NCI-H1436 treated with DMSO at 0.1 percent for 48 hours (cell line): ENCODE measurements around the gene DDN.
A peak's percentile ranks its signal among the peaks of the same experiment; 100 is the strongest.

Source experiments
- DNase-seq: peaks from one replicate; lab custom pipeline; 2025; lab: John Stamatoyannopoulos, UW

The DDN gene

DNA sequence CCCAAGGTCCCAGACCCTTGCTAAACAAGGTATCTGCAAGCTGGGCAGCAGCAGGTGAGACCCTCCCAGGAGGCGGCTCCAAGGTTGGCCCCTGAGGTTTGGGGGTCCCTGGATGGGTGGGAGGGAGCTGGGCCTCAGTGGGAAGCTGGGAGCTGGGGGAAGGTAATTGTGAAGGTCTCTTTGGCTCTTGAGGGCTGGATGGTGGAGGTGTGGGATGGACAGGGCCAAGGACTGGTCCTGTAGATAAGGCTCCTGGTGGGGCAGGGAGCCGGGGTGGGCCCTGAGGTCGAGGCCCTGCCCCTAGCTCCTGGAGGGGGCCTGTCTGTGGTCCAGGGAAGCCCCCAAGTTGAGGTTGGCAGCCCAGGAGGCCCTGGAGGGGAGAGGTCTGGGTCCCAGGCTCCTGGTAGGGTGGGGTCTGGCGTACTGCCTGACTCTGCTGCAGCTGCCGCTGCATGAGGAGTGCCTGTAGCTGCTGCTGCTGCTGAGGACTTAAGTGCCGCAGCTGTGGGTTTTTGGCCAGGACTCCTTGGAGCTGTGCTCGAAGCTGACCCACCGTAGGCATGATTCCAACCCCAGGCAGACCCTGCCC lies 32.5 kb upstream of the DDN start:
- no peak for DNase-seq

DNA sequence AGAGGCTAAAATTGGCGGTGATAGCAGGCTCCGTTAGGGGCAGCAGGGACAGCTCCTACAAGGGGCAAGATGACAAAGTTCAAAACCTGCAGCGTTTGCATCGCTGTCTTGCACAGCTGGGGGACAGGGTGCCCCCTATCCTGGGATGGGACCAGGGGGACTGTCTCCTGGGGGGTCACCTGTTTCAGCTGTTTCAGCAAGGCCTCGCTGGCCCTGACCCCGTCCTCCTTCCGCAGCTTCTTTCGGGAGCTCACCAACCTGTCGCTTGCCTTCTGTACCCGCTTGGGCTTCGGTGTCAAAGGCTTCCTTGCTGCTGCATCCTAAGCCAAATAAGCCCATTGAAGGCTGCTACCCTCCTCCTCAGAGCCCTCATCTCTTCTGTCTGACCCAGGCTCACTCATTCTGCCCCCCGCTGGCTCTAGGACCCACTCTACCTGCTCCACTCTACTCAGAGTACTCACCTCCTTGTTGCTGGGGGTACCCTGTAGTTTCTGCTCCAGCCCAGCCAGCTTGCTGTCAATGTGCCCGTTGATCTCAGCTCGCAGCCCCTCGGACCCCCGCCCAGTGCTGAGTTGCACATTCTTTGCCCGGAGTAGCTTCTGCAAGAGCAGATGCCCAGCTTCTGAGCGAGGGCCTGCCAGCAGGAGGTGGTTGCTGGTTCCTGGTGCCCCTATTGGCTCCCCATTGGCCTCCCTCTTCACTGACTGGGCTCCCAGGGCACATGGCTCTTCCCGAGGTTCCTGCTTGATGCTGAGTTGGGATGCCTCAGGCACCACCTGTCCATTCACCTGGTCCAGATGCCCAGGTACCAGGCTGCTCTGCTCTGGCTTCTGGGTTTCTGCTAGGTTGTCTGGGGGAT lies 31.8 kb upstream of the DDN start:
- no peak for DNase-seq

DNA sequence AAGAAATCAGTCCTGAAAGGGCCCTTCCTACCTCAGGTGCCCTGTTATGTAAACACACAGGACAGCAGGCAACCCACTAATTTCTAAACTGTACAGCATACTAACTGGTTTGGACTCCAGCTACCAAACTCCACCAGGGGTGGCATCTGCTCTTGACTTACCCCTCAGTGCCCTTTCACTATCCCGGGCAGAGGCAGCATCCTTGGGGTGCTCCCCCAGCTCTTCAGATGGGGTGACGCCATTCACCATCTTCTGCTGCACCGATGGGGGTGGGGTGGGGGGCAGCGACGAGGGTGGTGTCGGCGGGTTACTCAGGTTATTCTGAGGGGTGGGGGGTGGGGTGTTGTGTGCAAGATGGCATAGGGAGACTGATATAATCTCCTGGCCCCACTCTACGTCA lies 30.9 kb upstream of the DDN start:
- DNase-seq = no peak

- DNase-seq = no peak
Measured at GRCh38 chr12:49028666-49029275, 29.6 kb upstream of the DDN start.

DNA sequence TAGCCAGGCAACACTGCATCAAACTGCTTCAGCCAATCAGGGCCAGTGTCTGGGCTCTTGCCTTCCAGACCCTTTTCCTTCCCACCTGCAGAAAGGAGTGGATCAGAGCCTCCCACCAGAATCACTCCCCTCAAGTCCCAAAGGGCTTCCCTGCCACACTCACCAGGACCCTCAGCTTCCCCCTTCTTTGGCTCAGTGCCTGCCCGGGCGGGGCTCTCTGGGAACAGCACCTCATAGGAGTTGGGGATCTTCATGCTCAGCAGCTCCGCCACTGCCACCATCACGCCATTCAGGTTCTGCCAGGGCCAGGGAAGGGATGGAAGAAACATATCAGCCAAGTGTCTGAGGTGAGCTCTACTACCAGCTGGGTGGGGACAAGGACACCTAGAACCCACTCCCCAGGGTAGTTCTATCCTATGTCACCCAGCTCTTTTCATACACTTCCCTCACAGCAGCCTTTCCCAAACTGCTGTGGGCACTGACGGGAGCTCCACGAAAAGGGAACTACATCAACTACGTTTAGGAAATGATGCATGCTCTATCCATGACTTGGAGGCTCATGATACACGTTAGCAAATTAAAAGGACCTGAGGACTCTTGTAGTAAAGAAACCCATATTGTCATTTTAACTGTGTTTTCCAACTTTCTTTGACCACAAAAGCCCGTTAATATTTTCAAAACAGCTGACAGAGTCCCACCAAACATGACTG lies 28.8 kb upstream of the DDN start:
- DNase-seq = no peak

DNA sequence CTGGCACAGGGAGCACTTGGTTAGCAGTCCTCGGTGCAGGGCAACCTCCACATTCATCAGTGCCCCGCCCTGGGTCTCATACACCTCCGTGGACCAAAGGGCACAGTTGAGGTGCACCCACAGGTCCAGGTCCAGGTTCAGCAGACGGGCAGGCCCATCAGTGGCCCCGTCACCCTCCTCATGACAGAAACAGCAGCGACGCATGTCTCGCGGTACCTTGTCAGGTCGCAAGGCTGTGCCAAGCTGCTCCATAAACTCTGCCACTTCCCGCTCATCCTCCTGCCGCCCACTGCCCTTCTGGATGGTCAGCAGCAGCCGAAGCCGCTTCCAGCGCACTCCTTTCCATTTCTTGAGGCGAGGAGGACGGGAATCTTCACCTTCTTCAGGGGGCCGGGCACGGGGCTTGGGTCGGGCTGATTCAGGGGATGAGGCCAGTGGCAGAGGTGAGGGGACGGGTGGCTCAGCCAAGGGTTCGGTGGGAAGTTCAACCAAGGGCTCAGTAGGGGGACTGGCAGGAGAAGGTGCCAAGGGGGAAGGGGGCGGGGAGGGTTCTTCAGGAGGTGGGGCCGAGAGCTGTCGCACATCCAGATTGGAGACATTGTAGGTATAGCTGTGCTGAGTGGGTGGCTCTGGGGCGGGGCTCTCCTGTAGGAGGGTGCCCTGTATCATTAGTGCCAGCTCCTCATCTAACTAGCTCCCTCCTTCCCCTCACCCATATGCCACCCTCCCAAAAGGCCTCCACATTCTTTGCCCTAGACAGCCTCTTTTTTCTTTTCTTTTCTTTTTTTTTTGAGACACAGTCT lies 27.7 kb upstream of the DDN start:
- DNase-seq = no peak

- no peak for DNase-seq
Measured at GRCh38 chr12:49026101-49026500, 26.9 kb upstream of the DDN start.

DNA sequence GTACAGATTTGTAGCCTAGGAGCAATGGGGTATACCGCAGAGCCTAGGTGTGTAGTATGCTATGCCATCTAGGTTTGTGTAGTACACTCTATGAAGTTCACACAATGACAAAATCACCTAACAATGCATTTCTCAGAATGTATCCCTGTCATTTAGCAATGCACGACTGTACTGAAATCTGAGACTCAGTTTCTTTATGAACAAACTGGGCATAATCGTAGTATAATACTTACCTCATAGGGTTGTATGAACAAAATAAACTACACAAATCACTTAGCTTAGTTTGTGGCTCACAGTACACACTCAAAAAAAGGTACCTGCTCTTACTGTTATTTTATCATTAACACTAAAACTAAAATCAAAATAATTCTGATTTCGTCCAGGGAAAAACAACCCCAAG lies 26.3 kb upstream of the DDN start:
- DNase-seq = no peak

GRCh38 chr12:49024543-49024942 lies 25.4 kb upstream of the DDN start:
- DNase-seq = no peak

DNA sequence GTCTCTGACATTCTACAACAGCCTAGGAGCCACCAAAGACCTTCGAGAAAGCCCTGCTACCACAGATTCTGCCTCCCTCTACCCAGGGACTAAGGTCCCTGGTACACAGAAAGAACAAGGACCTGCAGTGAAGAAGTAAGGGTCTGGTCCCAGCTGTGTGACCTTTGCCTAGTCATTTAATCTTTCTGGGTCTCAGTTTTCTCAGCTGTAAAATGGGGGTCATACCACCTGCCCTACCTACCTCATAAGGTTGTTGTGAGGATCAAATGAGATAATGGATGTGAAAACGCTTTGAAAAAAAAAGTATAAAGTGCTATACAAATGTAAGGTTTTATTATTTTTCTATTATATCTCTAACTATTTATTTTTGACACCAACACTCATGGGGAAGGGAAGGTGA lies 24.6 kb upstream of the DDN start:
- DNase-seq = no peak

DNA sequence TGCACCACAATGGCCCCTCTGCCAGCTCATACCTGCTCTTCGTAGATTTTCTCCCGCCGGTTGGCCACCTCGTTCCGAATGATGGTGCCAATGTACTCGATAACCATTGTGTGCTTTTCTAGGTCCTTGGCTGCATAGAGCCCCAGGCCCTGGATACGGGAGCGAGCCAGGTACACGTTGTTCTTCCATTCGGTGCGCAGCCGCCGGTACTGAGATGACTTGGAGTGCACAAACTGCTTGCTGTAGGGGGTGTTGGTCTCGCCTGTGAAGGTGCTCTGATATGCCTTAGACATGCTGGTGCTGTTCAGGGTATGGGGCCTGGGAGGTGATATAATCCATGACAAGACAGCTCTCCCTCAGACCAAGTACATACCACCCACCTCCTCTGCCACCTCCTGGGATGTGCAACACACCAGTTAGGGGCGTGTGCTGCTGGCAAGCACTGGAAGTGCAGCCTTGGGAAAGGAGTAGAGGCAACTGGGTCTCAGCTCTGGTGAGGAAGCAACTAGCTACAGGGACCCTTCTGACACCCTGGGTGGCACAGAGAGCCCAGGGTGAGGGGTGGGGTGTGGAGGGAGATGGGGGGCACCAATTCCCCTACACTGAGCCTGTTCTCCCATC lies 23.5 kb upstream of the DDN start:
- no peak for DNase-seq

DNA sequence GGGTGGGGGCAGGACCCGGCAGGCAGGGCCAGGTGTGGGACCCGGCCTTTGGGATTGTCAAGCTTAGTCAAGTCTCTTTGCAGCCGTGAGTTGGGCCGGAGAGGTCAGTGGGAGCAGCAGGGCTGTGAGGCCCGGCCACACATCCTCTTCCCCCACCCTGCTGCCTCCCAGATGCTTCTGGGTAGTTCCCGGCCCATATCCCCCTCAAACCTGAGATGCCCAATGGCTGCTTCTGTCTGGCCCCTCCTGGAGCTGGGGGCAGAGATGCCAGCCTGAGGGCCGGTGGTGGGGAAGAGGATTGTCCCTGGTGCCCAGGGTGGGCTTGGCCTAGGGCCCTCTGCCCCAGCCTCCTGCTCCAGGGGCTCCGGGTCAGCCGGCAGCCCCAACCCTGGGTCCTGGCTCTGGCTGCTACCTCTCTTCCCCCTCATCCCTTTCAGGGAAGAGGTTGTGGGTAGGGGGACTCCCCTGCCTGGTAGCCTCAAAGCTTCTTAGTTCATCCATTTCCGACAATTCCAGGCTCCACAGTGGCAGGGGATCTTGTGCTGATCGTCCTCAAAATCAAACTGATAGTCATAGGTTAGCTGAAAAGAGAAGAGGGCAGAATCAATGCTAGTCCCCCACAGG lies 22.2 kb upstream of the DDN start:
- no peak for DNase-seq

GRCh38 chr12:49020441-49020840 lies 21.3 kb upstream of the DDN start:
- DNase-seq = no peak

DNA sequence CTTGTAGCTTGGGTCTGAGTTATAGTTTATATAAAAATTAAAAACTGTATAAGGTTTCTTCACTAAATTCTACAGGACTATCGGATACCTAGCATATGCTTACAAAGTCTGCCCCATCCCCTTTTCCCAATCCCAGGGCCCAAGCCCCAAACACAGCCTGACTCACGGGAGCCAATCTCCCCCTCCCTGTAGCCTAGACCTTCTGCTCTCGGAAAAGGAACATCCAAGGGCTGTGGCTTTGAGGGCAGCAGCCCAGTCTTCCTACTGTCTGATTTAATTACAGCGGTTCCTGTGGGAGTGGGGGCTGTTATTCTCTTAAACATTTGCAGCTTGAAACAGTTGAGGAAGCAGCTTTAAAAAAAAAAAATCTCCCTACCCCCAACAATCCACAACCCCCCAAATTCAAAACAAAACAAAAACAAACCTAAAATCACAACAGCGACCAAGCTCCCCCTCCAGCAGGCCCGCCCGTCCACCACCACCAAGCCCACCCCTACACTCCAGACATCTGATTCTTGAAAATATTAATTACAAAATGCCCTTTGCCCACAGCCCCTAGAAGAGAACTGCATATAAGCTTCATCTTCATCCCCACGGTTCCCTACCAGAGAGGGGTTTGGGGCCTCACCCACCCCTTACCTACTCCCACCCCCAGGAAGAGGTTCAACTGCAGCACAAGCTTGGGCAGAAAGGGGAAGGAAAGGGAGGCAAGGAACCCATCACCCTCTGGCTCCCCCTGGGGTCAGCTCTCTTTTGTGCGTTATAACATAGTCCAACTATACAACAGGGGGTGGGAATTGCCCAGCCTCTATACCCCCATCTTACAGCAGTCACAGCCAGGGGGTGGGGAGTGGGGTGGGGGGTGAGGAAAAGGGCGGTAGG lies 20.5 kb upstream of the DDN start:
- DNase-seq = no peak

DNA sequence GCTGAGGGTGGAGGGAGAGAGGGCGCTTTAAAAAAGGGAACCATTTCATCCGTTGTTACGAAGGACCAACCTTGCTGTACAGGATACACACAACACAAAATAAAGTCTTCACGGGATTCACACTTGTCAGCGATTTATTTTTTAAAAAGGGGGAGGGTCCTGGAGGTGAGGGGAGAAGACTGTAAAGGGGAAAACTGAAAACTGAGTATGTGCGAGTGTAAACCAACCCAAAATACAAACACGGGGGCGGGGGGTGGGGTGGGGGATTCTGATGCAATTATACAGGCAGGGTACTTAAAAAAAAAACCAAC lies 19.9 kb upstream of the DDN start:
- no peak for DNase-seq

DNA sequence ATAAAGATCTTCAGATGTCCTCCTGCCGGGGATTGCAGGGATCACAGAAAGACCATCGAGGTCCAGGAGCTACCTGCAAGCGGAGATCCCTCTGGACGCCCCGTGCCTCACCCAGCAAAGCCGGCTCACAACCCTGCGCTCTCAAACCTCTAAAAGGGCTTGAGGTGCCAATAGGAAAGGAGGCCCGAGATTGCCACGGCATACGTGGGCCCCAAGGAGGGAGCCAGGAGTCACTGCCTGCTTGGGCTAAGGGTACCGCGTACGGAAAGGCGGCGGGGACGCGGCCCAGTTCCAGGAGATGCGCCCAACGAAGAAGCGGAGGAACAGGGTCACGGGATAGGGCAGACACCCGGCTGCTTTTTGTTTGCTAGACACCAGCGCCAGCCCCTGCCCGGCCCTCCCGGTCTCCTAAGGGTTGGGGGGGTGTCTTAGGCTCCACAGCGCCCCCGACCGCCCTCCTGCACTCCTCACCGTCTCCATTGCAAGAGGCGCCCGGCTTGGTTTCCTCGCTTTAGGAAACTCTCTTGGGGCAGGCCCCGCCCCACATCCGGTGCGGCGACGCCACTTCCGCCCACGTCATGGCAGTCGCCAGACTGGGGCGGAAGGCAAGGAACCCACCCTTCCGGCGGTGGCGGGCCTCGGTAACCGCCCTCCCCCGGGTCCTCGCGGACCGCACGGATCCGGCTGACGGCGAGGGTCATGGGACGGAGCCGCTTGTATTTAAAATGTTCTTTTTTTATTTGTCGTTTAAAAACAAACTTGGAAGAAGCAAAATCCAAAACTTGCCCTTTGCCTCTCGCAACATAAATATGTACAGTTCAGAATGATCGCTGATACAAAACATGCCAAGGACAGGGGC lies 19.3 kb upstream of the DDN start, which contains the start of gene PRKAG1:
Gene PRKAG1 (minus strand): TSS at position 516 of the 859 bp plus-strand sequence. CDS start 36 bp downstream, at position 480.
- DNase-seq = peak; percentile 85

- DNase-seq = no peak
Measured at GRCh38 chr12:49017891-49018260, 18.7 kb upstream of the DDN start.

DNA sequence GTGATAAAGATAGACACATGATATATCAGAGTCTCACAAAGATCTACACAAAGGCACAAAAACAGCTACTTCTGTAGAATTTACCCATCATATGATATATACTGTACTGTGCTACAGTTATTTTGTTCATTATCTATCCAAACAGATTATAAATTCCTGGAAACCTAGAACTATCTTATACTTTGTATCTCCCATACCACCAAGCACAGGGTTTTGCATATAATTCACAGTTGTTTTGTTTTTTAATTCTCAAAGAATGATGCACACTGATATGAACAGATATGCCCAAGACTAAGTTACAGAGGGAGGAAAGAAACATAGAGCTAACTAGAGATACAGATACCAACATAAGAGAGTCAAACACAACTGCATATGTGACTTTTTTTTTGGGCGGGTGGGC lies 16.0 kb upstream of the DDN start:
- DNase-seq = no peak

- DNase-seq = no peak
Measured at GRCh38 chr12:49014547-49014946, 15.4 kb upstream of the DDN start.
